Measurements from ENCODE around the gene SWAP70. TPM values are rescaled to one million over a fixed set of nuclear protein-coding genes. Genes with fewer than 3 reads are reported as not detected.

SWAP70 gene
- total RNA-seq, 1 donor from 2014 or later: 20.4 TPM

- no peak for DNase-seq (ENCODE audit: low spot score)
- Mint-ChIP-seq H3K4me1 (ENCODE audit: low read depth) (peaks cover 50% of the 10 kb centered on the region), H3K27ac (ENCODE audit: unreplicated experiment) (peak overlapping the region; percentile 89), H3K4me3 (ENCODE audit: unreplicated experiment) (no peak overlapping the region), H3K36me3 (ENCODE audit: low read depth) (peaks cover 9% of the 10 kb centered on the region), H3K27me3 (ENCODE audit: low read depth) (no peaks in the 10 kb centered on the region), H3K9me3 (ENCODE audit: low read depth) (no peaks in the 10 kb centered on the region)
- TF ChIP-seq CTCF (IDR thresholded peaks at IDR 0.05): no peak
Observed at GRCh38 chr11:9716275-9717039, 52.6 kb downstream of the SWAP70 start.

GRCh38 chr11:9717040-9717357 lies 53.1 kb downstream of the SWAP70 start:
- peak overlapping the region; percentile 89 for H3K27ac Mint-ChIP-seq (ENCODE audit: unreplicated experiment)
- peaks cover 9% of the 10 kb centered on the region for H3K36me3 Mint-ChIP-seq (ENCODE audit: low read depth)
- no peaks in the 10 kb centered on the region for H3K27me3 Mint-ChIP-seq (ENCODE audit: low read depth)
- no peak overlapping the region for H3K4me3 Mint-ChIP-seq (ENCODE audit: unreplicated experiment)
- H3K9me3 Mint-ChIP-seq (ENCODE audit: low read depth): no peaks in the 10 kb centered on the region
- DNase-seq (ENCODE audit: low spot score): no peak
- TF ChIP-seq CTCF (IDR thresholded peaks at IDR 0.05): no peak
- H3K4me1 Mint-ChIP-seq (ENCODE audit: low read depth): peaks cover 44% of the 10 kb centered on the region

- peaks cover 9% of the 10 kb centered on the region for H3K36me3 Mint-ChIP-seq (ENCODE audit: low read depth)
Observed at GRCh38 chr11:9717719-9718118, 53.8 kb downstream of the SWAP70 start.

GRCh38 chr11:9718147-9718546 lies 54.3 kb downstream of the SWAP70 start:
- Mint-ChIP-seq H3K27me3 (ENCODE audit: low read depth) (no peaks in the 10 kb centered on the region), H3K4me3 (ENCODE audit: unreplicated experiment) (no peak overlapping the region), H3K27ac (ENCODE audit: unreplicated experiment) (peak overlapping the region; percentile 60), H3K9me3 (ENCODE audit: low read depth) (no peaks in the 10 kb centered on the region), H3K4me1 (ENCODE audit: low read depth) (peaks cover 44% of the 10 kb centered on the region), H3K36me3 (ENCODE audit: low read depth) (peaks cover 9% of the 10 kb centered on the region)
- no peak for TF ChIP-seq CTCF (IDR thresholded peaks at IDR 0.05)
- DNase-seq (ENCODE audit: low spot score): no peak

More at GRCh38 chr11:9717719-9718118, 53.8 kb downstream of the SWAP70 start:
- Mint-ChIP-seq H3K4me1 (ENCODE audit: low read depth) (peaks cover 44% of the 10 kb centered on the region), H3K27ac (ENCODE audit: unreplicated experiment) (peak overlapping the region; percentile 89), H3K4me3 (ENCODE audit: unreplicated experiment) (no peak overlapping the region), H3K9me3 (ENCODE audit: low read depth) (no peaks in the 10 kb centered on the region), H3K27me3 (ENCODE audit: low read depth) (no peaks in the 10 kb centered on the region)
- TF ChIP-seq CTCF (IDR thresholded peaks at IDR 0.05): no peak
- no peak for DNase-seq (ENCODE audit: low spot score)

- peak overlapping the region; percentile 1 for H3K27ac Mint-ChIP-seq (ENCODE audit: unreplicated experiment)
Observed at GRCh38 chr11:9719566-9720289, 55.9 kb downstream of the SWAP70 start.

More at GRCh38 chr11:9719566-9720289, 55.9 kb downstream of the SWAP70 start:
- no peak for TF ChIP-seq CTCF (IDR thresholded peaks at IDR 0.05)
- H3K4me3 Mint-ChIP-seq (ENCODE audit: unreplicated experiment): no peak overlapping the region
- no peak for DNase-seq (ENCODE audit: low spot score)
- peaks cover 6% of the 10 kb centered on the region for H3K36me3 Mint-ChIP-seq (ENCODE audit: low read depth)
- H3K4me1 Mint-ChIP-seq (ENCODE audit: low read depth): peaks cover 40% of the 10 kb centered on the region
- H3K9me3 Mint-ChIP-seq (ENCODE audit: low read depth): no peaks in the 10 kb centered on the region
- H3K27me3 Mint-ChIP-seq (ENCODE audit: low read depth): no peaks in the 10 kb centered on the region

Data from chondrocyte (in vitro differentiated cells).